NT2/D1 (cell line): Measurements from ENCODE around the gene LAGE3.
A peak's percentile ranks its signal among the peaks of the same experiment; 100 is the strongest.

Experiments used
- DNase-seq: peaks from one replicate; pipeline ENCODE4 v3.0.0-alpha.2; 2011; ENCODE audit warnings: low read depth, low spot score
- H3K27me3 ChIP-seq: 2 replicates; pipeline ENCODE4 v1.6.0; 2011; ENCODE audit warnings: mild to moderate bottlenecking; ENCODE audit not compliant: insufficient read length, insufficient read depth
- H3K36me3 ChIP-seq: 2 replicates; pipeline ENCODE4 v1.6.1; 2011; ENCODE audit warnings: mild to moderate bottlenecking, low read length, mixed read lengths; ENCODE audit not compliant: insufficient read depth, insufficient read length
- H3K4me1 ChIP-seq: 2 replicates; pipeline ENCODE4 v1.5.1; 2011; ENCODE audit not compliant: insufficient read depth, insufficient read length
- H3K4me3 ChIP-seq: 2 replicates; pipeline ENCODE4 v1.5.1; 2011; ENCODE audit warnings: low read depth; ENCODE audit not compliant: insufficient read length
- H3K9ac ChIP-seq: 2 replicates; pipeline ENCODE4 v1.6.0; 2011; ENCODE audit warnings: low read depth; ENCODE audit not compliant: insufficient read length
- H3K9me3 ChIP-seq: 2 replicates; pipeline ENCODE4 v1.5.1; 2011; ENCODE audit warnings: mild to moderate bottlenecking, low read length; ENCODE audit not compliant: insufficient read depth
- SUZ12 ChIP-seq: IDR thresholded peaks from 2 replicates; pipeline ENCODE4 v1.6.1; 2011; ENCODE audit not compliant: insufficient read length, insufficient read depth; ENCODE audit errors: extremely low read depth
- YY1 ChIP-seq: IDR thresholded peaks from 2 replicates; pipeline ENCODE4 v1.6.1; 2011; ENCODE audit not compliant: insufficient read length, insufficient read depth
- ZNF274 ChIP-seq: IDR thresholded peaks from 2 replicates; pipeline ENCODE4 v1.6.1; 2011; ENCODE audit warnings: mild to moderate bottlenecking, low read depth, low read length

LAGE3 gene

DNA sequence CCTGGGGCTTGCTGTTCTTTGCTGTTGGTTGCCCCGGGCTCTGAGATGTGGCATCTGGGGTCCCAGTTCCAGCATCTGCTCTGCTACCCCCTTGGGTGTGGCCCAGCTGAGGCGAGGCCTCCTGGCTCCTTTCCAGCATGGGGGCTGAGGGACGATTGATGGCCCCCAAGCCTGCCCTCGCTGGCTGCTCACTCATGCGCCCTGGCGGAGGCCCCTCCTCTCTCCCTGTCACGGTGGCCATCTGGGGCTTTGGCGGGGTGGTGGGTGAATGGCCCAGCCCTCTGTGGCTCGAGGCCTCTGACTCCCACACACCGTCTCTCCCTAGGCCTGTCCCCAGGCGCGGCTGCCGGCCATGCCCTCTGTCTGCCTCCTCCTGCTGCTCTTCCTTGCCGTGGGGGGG lies 19.2 kb downstream of the LAGE3 start:
- TF ChIP-seq ZNF274, result no peak
- no peak for TF ChIP-seq YY1
- TF ChIP-seq SUZ12, result no peak
- no peaks in the 10 kb centered on the region for H3K27me3 ChIP-seq
- peaks cover 21% of the 10 kb centered on the region for H3K36me3 ChIP-seq
- H3K4me3 ChIP-seq, result no peak overlapping the region
- H3K9ac ChIP-seq, result no peak overlapping the region
- H3K9me3 ChIP-seq, result no peaks in the 10 kb centered on the region
- H3K4me1 ChIP-seq, result no peaks in the 10 kb centered on the region
- DNase-seq, result no peak

DNA sequence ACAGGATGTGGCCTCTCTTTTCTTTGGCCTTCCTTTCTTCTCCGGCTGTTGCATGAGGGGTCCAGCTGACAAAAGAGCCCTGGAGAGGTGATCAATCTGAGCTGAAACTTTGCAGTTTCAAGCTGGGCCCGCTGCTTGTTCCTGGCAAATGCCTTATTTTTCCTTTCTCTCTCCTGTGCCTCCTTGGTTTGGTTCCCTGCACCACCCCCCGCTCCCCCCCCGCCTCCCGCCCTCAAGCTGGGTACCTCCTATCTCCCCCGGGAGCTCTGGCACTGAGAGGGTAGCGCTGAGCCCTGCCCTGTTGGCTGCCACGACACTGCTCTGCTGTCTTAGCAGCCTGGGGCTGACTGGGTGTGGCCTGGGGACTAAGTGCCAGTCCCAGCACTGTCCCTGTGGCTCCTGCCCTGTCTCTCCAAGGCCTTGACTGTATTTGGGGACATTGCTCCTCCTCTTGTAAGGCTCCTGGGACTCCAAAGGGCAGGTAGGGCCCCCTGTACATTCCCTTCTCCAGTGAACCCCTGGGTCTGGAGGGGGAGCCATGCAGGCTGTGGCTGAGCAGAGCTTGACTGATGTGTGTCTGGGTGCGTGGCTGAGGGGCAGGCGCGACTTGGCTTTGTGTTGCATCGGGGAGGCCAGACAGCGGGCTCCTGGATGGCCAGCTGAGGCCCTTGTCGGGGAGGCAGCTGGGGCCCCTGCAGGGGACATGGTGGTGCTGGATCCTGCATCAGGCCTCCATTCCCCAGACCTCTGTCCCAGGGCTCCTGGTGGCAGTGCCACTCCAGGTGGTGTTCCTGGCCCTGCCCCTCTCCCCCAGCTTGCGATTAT lies 19.9 kb downstream of the LAGE3 start:
- Histone ChIP-seq H3K36me3 (peaks cover 16% of the 10 kb centered on the region), H3K4me3 (peak overlapping the region; percentile 54), H3K9ac (peak overlapping the region; percentile 67), H3K9me3 (no peaks in the 10 kb centered on the region), H3K27me3 (no peaks in the 10 kb centered on the region), H3K4me1 (no peaks in the 10 kb centered on the region)
- no peak for TF ChIP-seq SUZ12
- TF ChIP-seq YY1, result no peak
- no peak for TF ChIP-seq ZNF274
- no peak for DNase-seq

GRCh38 chrX:154458116-154458953 lies 20.7 kb downstream of the LAGE3 start, which contains the start of gene PLXNA3:
Gene PLXNA3, plus strand, starts transcription at chrX:154458281. Its CDS starts 1,903 bp downstream, at chrX:154460184.
- Histone ChIP-seq H3K4me1 (no peaks in the 10 kb centered on the region), H3K27me3 (no peaks in the 10 kb centered on the region), H3K36me3 (peaks cover 16% of the 10 kb centered on the region), H3K9ac (peak within 1 kb of the TSS; percentile 67), H3K9me3 (no peaks in the 10 kb centered on the region), H3K4me3 (peak within 1 kb of the TSS; percentile 54)
- DNase-seq, result no peak
- TF ChIP-seq YY1 (no peak), SUZ12 (no peak), ZNF274 (no peak)

- Histone ChIP-seq H3K9me3 (no peaks in the 10 kb centered on the region), H3K36me3 (peaks cover 19% of the 10 kb centered on the region), H3K4me1 (no peaks in the 10 kb centered on the region), H3K4me3 (no peak overlapping the region), H3K27me3 (no peaks in the 10 kb centered on the region), H3K9ac (no peak overlapping the region)
- TF ChIP-seq SUZ12 (no peak), ZNF274 (no peak), YY1 (no peak)
- DNase-seq, result no peak
These were observed 21.5 kb downstream of the LAGE3 start for GRCh38 chrX:154457491-154458115.

DNA sequence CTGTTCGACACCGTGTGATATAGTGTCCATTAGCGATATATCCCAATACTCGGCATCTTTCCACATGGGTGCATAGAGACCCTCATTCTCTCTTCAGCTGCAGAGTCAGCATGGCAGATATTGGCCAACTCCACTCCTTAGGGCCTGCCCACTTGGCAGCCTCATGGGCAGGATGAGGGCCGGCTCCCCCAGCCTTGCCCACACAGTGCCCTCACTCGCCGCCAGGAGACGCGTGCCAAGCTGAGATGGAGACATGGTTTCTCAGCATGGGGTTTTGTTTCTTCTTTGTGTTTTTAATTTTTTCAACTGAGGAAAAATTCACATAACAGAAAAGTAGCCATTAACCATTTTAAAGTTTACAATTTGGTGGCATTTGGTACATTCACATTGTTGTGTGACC lies 26.3 kb downstream of the LAGE3 start:
- TF ChIP-seq YY1 (no peak), ZNF274 (no peak), SUZ12 (no peak)
- DNase-seq, result no peak
- Histone ChIP-seq H3K9me3 (no peaks in the 10 kb centered on the region), H3K4me3 (no peak overlapping the region), H3K4me1 (no peaks in the 10 kb centered on the region), H3K27me3 (no peaks in the 10 kb centered on the region), H3K9ac (no peak overlapping the region), H3K36me3 (peaks cover 24% of the 10 kb centered on the region)

DNA sequence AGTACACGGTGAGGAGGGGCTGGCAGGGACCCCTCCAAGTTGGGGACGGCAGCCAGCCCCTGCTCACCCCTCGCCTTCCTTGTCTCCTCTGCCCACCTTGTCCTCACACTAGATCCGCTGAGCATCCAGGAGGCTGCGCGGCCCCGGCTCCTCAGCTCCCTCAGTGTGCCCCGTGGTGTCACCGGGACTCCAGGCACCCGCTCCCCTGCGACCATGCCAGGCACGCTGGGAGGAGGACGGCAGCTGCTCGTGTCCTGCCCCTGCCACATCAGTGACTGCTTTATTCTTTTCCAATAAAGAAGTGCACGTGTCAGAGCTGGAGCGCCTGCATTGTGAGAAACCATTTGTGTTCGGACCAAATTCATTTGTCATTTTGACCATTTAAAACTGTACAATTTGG lies 28.8 kb downstream of the LAGE3 start:
- Histone ChIP-seq H3K4me3 (no peak overlapping the region), H3K9ac (no peak overlapping the region), H3K9me3 (no peaks in the 10 kb centered on the region), H3K27me3 (no peaks in the 10 kb centered on the region), H3K36me3 (peaks cover 43% of the 10 kb centered on the region), H3K4me1 (no peaks in the 10 kb centered on the region)
- DNase-seq, result no peak
- TF ChIP-seq YY1 (no peak), ZNF274 (no peak), SUZ12 (no peak)

- no peaks in the 10 kb centered on the region for H3K9me3 ChIP-seq
- peaks cover 43% of the 10 kb centered on the region for H3K36me3 ChIP-seq
- no peak for TF ChIP-seq ZNF274
- no peak for TF ChIP-seq YY1
- no peak for DNase-seq
- H3K4me3 ChIP-seq, result no peak overlapping the region
- H3K27me3 ChIP-seq, result no peaks in the 10 kb centered on the region
- no peaks in the 10 kb centered on the region for H3K4me1 ChIP-seq
- no peak overlapping the region for H3K9ac ChIP-seq
These were observed 29.5 kb downstream of the LAGE3 start for GRCh38 chrX:154449618-154450017.
